ENCODE results near the gene CDH15.

CDH15 gene

DNA sequence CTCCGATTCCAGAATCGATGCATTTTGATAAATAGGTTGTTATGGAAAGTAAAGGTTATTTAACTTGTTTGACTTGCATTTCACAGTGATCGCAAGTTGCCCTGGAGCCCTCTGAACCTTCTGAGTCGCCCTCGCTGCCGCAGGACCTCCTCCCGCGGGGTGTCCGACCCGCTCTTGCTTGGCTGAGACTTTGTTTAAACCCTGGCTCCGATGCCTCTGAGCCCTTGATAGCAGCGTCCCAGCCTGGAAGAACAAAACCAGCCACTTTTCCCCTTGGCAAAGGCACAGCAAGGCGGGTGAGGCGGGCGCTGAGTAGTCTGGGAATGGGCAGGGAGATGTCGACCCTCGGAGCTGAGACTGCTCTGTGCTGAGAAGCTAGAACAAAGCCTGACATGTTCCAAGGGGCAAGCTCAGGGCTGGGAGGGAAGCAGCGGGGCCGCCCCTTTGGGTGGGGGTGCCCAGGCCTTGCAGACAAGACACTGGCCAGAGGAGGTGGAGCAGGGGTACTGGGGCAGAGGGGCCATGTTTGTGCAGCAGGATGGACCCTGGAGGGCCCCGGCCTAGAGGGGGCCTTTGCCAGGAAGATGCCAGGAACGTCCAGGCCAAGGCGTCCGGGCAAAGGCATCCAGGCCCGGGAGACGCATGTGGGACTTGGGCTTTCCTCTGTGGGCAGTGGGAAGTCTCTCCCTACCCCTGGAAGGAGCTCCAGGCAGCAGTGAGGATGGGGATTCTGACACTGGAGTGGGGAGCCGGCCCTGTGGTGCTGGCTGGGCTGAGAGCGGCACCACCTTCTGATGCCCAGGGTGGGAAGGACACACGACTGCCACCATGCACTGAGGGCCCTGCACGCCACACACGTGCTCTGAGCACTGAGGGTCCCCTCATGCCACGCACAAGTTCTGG, 30.3 kb upstream of the CDH15 start:
- DNase-seq (ENCODE audit: low read depth), result no peak

DNA sequence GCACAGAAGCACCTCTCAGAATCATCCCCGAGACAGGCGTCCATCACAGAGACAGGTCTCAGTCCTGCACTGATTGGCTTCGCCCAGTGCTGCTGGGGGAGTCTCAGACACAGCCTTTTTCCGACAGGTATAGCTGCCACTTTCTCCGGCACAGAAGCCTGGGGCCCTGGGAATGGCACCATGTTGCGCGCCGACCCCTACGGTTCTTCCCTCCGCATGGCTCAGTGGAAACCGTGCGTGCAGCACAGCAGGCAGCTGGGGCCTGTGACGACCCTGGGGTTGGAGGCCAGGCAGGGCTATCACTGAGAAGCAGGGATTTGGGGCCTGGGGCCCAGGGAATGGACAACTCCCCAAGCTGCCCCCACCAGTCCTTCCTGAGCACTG, 29.7 kb upstream of the CDH15 start:
- no peak for DNase-seq (ENCODE audit: low read depth)

DNA sequence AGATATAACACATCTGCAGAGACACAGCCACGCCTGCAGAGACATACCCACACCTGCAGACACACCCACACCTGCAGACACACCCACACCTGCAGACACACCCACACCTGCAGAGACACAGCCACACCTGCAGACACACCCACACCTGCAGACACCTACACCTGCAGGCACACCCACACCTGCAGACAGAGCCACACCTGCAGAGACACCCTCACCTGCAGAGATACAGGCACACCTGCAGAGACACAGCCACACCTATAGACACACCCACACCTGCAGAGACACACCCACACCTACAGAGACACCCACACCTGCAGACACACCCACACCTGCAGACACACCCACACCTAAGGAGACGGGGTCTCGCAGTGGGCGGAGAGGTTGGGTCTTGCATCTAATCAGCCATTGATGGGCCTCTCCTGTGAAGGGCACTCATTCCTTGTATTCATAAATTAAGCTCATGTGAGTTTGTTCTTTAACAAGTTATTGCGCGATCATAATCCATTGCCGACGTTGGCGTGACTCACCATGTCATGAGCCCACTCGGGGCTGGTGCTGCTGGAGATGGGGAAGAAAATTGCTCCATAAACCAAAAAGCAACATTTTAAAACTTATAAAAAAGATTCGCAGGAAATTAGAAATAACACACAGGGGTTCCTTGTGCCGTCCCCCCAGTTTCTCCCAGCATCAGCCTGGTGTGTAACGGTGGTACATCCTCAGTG, 28.9 kb upstream of the CDH15 start:
- DNase-seq (ENCODE audit: low read depth), result no peak

DNA sequence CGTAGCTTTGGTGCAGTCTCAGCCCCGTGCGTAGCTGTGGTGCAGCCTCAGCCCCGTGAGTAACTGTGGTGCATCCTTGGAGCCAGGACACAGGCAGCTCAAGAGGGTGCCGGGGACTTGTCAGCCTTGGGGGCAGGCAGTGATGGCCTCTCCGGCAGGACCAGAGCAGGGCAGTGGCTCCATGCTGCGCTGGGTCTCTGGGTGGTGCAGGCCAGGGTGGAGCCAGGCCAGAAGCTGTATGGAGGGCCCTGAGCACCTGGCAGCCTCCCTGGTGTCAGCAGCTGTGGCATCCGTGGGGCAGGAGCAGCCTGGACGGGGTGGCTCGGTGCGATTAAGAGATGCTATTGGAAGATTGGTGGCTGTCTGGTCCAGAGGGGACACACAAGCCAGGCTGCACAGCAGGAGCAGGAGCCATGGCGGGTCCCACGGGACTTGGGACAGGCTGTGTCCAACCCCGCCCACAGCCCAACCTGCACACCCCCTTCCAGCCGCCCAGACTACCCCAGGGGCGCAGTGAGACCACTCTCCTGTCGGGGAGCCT, 28.3 kb upstream of the CDH15 start:
- no peak for DNase-seq (ENCODE audit: low read depth)

DNA sequence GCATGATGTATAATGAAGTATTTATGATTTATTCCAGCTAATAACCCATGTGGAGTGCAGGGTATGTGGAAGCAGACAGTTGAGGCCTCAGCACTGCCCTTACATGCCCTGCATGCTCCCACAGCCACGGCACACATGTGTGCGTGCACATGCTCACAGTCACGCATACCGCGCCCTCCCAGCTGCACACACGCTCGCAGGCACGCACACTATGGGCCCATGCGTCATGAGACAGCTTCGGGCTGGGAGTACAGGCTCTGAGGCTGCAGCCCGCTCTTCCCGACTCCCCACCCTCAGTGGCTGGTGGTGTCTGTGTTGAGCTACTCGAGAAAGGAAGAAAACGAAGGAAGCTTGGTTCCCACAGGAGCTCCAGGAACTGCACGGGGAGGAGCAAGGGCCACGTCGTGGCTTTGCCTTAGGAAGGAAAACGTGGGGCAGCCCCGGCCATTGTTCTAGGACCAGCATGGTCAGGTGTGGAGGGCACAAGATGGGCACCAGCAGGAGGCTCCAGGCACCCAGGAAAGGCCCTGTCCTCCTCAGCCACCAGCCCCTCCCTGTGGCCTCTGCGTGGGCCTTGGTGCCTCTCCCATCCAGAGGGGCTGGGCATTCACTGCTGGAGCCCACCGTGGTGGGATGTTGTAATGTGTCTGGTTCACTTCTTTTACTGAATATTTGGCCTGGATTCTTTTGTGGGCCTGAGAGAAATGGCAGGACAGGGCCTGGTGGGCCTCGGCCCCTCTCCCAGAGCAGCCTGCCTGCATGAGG, 27.5 kb upstream of the CDH15 start:
- no peak for DNase-seq (ENCODE audit: low read depth)

DNA sequence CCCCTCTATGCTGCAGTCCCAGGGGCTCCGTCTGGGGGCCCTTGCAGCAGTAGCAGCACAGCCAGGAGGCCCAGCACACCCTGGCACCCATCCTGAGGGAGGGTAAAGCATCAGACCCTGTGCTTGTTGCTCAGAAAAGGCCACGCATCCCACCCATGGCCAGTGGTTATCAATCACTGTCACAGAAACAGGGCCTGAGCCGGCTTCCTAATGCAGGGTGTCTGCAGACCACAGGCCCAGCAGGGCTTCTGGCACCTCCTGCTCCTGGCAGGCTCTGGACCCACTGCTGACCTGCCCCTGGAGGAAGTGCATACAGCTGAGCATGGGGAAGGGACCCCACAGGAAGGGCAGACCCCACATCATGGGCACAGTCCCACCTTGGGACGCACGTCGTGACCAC, 26.9 kb upstream of the CDH15 start:
- DNase-seq (ENCODE audit: low read depth), result no peak

DNA sequence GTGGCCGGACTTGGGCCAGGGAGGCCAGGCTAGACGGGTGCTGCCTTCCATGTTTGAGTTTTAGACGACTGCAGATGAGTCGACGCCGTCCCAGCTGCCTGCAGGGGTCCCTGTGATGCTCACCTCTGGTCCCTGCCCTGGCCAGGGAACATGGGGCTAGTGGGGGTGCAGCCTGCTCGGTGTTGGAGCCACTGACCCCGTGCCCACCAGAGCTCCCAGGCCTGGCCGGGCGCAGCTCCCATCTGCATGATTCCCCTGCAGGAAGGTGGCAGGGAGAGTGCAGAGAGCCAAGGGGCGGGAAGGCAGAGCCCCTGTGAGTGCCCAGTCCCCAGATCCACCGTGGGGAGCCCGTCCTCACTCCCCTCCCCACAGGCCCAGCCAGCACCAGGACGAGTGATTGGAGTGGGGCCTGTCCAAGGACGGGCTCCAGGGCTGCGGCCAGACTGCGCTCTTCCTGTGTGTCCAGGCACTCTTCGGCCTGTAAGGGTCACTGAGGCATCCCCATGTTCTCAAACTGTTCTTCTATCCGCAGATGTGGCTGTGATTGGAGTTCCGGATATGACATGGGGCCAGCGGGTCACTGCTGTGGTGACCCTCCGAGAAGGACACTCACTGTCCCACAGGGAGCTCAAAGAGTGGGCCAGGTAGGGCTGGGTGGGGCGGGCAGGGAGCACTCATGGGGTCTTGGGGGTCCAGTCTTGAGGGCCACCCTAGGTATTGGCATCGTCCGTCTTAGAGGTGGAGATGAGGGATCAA, 26.0 kb upstream of the CDH15 start:
- DNase-seq (ENCODE audit: low read depth), result no peak

DNA sequence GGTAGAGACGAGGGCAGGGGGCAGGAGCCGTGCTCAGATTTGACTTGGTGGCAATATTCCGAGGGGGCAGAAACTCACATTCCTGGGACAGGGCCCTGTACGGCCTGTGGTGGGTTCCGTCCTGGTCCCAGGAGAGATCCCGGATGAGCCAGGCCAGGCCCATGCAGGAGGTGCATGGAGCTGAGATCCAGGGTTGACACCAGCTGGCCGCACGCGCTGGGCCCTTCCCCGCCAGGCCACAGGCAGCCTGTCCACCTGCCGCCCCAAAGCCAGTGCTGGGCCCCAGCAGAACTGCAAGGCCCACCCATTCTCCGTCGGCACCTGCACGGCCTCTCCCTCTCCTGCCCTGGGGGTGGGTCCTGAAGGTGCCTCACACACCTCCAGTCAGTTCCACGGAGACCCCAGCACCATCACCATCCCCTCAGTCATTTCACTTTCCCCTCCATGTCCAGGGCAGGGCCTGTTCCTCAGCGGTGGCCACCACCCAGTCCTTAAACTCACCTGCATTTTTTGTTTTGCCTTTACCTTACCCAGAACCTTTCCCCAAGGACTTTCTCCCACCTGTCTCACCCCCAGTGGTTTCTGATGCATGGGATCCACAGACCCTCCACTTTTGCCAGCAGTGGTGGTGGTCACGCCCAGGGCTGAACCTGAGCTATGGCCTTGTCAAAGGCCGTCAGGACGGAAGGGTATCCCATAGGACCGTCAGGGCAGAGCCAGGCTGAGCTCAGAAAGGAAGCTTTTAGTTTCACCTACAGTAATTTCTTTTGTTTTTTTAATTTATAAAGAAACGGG, 25.1 kb upstream of the CDH15 start:
- no peak for DNase-seq (ENCODE audit: low read depth)

DNA sequence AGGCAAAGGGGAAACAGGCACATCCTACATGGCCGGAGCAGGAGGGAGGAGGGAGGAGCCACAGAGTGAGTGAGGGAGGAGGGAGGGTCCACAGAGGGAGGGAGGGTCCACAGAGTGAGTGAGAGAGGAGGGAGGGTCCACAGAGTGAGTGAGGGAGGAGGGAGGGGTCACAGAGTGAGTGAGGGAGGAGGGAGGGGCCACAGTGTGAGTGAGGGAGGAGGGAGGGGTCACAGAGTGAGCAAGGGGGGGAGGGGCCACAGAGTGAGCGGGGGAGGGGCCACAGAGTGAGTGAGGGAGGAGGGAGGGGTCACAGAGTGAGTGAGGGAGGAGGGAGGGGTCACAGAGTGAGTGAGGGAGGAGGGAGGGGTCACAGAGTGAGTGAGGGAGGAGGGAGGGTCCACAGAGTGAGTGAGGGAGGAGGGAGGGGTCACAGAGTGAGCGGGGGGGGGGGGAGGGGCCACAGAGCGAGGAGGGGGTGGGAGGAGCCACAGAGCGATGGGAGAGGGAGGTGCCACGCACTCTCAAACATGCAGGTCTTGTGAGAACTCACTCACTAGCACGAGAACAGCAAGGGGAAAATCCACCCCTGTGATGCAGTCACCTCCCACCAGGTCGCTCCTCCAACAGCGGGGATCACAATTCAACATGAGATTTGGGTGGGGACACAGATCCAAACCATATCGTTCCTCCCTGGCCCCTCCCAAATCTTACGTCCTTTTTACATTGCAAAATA, 24.3 kb upstream of the CDH15 start:
- no peak for DNase-seq (ENCODE audit: low read depth)

DNA sequence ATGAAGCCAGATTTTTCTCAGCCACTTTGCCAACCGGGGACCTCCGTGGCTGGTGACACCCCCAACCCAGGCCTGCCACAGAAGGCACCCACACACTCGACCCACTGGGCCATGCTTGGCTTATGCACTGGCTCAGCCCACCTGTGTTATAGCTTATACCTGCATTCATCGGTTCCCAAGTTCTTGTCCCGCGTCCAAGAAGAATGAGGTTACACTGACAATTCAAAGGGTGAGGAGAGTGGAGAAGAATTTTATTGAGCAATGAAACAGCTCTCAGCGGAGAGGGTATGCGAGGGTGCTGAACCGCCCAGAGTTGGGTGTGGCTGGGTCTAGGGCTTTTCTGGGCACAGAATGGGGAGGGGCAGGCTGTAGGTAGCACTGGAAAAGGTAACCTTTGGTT, 22.2 kb upstream of the CDH15 start:
- DNase-seq (ENCODE audit: low read depth), result no peak

DNA sequence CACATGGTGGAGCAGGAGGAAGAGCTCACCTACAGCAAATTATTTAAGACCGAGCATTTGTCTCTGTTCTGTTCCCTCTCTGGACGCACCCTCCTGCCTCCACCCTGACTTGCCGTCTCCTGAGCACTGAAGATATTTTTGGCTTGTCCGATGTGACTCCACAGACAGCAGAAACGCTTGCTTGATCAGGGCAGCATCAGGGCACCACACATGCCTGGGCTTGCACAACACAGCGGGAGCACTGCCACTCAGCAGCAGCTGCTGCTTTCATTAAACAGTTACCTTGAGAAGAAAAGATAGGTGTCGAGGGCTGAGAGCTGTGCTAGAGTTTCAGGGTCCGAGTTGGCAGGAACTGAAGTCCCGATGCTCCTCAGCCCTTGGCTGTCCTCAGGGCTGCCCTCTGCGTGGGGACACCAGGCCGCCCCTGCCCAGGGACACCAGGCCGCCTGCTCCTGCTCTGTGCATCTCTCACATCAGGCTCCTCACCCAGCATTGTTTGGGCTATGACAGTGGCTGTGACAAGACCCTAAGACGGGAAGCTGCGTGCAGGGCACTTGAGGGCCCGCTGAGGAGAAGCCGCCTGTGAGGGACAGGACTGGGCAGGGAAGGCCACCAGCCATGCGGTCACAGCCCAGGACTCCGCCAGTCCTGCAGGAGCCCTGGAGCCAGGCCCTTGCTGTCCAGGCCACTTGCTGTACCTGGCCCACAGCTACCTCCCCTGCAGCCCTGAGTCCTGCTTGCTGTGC, 21.3 kb upstream of the CDH15 start:
- DNase-seq (ENCODE audit: low read depth), result no peak

DNA sequence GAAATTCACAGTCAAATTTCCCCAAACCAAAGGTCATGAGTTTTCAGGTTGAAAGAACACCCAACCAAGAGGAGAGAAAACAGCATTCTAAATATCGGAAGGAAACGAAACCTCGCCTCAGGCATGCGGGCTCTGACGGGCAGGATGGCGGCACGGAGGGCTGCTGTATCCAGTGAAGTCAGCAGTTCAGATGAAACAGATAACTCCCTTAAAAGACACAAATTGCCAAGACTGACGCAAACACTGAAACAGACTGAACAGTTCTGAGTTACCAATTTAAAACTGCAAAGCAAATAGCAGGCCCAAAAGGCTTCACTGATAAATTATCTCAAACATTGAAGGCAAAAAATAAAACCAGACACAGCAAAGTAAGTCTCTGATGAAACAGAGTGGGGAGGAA, 20.6 kb upstream of the CDH15 start:
- DNase-seq (ENCODE audit: low read depth), result no peak

DNA sequence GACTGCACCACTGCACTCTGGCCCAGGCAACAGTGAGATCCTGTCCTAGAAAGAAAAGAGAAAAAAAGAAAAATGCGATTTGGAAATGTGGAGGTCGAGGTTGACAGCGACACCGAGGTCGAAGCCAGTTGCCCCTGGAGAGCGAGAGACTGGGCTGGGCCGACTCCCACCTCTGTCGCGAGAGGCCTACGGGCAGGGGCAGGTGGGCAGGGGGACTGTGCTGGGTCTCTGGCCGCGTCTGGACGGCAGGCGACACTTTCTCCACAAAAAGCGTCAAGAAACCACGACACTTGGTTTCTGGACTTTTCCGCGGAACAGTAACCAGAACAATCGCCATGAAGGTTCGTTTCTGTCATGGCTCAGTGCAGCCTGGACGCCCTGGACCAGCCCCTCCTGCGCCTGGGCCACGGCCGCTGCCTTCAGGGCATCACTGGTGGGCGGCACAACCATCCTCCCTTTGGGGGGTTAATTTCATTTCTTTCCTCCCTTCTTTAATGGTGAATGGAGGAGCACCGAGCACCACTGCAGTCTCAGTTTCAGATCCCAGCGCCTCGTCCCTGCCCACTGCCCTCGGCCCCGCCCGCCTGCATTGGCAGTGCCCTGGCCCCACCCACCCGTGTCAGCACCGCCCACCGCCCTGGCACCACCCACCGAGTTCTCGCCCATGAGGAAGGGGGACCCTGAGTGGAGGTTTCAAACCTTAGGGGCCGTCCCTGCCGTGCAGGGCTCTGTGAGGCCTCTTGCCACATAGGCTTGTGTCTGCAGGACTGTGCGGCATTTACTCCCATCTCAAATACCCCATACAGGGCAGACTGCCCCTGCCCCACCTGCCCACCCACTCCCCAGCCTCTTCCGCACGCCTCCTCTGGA, 18.5 kb upstream of the CDH15 start:
- no peak for DNase-seq (ENCODE audit: low read depth)

DNA sequence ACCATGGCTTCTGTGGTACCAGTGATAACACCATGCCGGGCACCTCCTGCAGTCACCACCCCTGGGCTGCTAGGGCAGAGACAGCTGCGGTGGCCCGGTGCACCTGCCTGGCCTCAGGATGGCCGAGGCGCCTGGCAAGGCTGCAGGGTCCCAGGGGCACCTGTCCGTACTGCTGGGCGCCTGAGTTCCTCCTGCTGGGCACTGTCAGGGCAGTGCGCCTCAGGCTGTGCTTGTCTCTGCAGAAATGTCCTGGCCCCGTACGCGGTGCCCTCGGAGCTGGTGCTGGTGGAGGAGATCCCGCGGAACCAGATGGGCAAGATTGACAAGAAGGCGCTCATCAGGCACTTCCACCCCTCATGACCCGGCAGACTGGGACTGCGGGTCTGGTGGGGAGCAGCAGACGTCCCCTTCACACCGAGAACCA, 17.7 kb upstream of the CDH15 start:
- no peak for DNase-seq (ENCODE audit: low read depth)

DNA sequence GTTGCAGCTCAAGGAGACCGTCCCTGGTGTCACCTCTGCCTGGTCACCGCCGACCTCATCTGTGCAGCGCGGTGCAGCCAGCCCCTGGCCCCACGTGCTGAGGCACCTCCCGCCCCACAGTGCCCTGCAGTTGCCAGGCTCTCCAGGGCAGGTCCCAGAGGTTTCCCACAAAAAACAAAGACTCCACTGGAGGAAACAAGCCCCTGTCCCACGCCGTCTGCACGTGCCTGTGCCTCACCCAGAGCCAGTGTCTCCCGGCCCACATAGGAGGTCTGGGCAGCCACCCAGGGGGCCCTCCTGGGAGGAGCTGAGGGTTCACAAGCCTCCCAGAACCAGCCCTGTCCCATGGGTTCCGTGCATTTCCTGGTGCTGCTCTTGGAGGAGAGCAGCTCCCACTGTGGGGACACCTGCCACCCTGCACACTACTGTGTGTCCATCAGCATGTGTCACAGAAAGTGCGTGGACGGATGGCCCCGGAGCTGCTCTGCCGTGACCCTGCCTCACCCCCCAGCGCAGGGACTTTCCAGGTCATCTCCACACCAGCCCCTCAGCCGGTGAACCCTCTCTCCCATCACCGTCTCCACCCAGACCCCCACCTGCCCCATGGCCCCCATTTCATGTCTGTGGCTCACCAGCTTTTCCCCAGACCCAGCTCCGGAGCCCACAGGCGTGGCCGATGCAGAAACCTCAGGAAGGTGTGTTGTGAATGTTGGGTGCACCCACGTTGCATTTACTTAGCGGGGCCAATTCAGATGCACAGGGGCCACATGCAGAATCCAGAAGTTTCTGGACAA, 17.0 kb upstream of the CDH15 start:
- DNase-seq (ENCODE audit: low read depth), result no peak

DNA sequence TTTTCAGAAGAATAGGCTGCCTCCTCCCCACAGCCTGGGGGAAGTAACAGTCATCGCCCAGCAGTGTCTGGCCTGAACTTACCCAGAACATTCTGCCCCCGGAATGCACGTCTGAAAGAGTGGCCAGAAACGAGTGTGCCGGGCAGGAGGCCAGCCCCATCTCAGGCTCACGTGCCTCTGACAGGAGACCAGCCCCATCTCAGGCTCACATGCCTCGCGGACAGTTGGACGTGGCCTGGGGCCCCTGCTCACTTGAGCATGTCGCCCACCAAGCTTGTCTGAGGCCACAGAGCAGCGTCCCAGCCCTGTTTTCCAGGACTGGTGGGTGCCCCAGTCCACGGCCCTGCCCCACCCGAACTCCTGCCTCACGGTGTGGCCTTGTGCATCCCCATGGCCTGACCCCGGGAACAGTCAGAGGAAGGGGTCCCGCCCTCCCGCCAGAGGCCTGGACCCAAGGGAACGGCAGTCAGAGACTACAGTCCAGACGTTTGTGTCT, 16.3 kb upstream of the CDH15 start:
- no peak for DNase-seq (ENCODE audit: low read depth)
